M059J (cell line): ENCODE measurements around the gene SCMH1. TPM values are rescaled to one million over a fixed set of nuclear protein-coding genes. Genes with fewer than 3 reads are reported as not detected.
A peak's percentile ranks its signal among the peaks of the same experiment; 100 is the strongest.

Experiments
- DNase-seq: peaks from one replicate; pipeline ENCODE4 v3.0.0-alpha.2; 2012; ENCODE audit warnings: low read depth
- total RNA-seq: library from RNA; depleted of rRNA; stranded (reverse); fragments of >200 nt; shearing (Covaris generic); gene quantifications from 2 replicates; pipeline ENCODE4 v1.2.3, GENCODE V29; 2014; rRNA removed

SCMH1 gene
- total RNA-seq, 1 experiment from 2014 or later, result 28.8 TPM

GRCh38 chr1:40977716-40978115, 264.4 kb downstream of the SCMH1 start:
- DNase-seq, result peak; percentile 52

Other genes with a start within 250 kb of the SCMH1 start
- gene SLFNL1, start 220.6 kb downstream of the SCMH1 start, total RNA-seq, result 0.15 TPM in 1 of 2 replicates, not detected in the other
- gene FOXO6, start 119.1 kb upstream of the SCMH1 start, total RNA-seq, result 0.57 TPM in 1 of 2 replicates, not detected in the other
- gene EDN2, start 242.4 kb upstream of the SCMH1 start, total RNA-seq, result not detected in 2 replicates